Activated naive CD8-positive, alpha-beta T cell treated with anti-CD3 and anti-CD28 coated beads, Interleukin-2, amount 10 ng/mL, durations not matched to agents 7 days and 5 days (primary cell): ENCODE results near the gene PATZ1. TPM values are rescaled to one million over a fixed set of nuclear protein-coding genes. Genes with fewer than 3 reads are reported as not detected.
"Not testable (repeated sequence)": the region's sequence is repeated elsewhere in the genome, so short reads cannot be mapped to it uniquely, and the experiment has no call there.

Source experiments
- ATAC-seq: fragments of 150-1000 bp; cut with Tn5 transposase; one replicate; pipeline ENCODE4 v1.10.0; 2021; ENCODE audit warnings: low read depth, moderate library complexity
- POLR2A ChIA-PET: fragments of 350-600 bp; sonication (Branson Sonifier 250); formaldehyde crosslinking; loops from one replicate; lab custom pipeline; 2021; ENCODE audit warnings: antibody characterized with exemption; lab: Charles Lee
- DNase-seq: peaks from one replicate; pipeline ENCODE4 v3.0.0; 2021
- H3K27ac Mint-ChIP-seq: one replicate; pipeline ENCODE4 v1.8.0; 2022; ENCODE audit warnings: mild to moderate bottlenecking, mixed read lengths
- H3K27me3 Mint-ChIP-seq: one replicate; pipeline ENCODE4 v1.8.0; 2022; ENCODE audit warnings: mild to moderate bottlenecking, moderate library complexity, mixed read lengths
- H3K36me3 Mint-ChIP-seq: one replicate; pipeline ENCODE4 v1.8.0; 2021; ENCODE audit warnings: mild to moderate bottlenecking, mixed read lengths
- H3K4me1 Mint-ChIP-seq: one replicate; pipeline ENCODE4 v1.8.0; 2021; ENCODE audit warnings: mixed read lengths
- H3K4me3 Mint-ChIP-seq: one replicate; pipeline ENCODE4 v1.8.0; 2022; ENCODE audit warnings: mild to moderate bottlenecking, moderate library complexity, mixed read lengths
- H3K9me3 Mint-ChIP-seq: one replicate; pipeline ENCODE4 v1.8.0; 2021; ENCODE audit warnings: mixed read lengths
- total RNA-seq, 2 experiments: library from RNA; stranded (reverse); gene quantifications; one replicate each; pipeline ENCODE4 v1.2.3, GENCODE V29; 2021

Gene PATZ1
- total RNA-seq, 2 experiments from 2014 or later: 36.2 to 37.2 TPM

DNA sequence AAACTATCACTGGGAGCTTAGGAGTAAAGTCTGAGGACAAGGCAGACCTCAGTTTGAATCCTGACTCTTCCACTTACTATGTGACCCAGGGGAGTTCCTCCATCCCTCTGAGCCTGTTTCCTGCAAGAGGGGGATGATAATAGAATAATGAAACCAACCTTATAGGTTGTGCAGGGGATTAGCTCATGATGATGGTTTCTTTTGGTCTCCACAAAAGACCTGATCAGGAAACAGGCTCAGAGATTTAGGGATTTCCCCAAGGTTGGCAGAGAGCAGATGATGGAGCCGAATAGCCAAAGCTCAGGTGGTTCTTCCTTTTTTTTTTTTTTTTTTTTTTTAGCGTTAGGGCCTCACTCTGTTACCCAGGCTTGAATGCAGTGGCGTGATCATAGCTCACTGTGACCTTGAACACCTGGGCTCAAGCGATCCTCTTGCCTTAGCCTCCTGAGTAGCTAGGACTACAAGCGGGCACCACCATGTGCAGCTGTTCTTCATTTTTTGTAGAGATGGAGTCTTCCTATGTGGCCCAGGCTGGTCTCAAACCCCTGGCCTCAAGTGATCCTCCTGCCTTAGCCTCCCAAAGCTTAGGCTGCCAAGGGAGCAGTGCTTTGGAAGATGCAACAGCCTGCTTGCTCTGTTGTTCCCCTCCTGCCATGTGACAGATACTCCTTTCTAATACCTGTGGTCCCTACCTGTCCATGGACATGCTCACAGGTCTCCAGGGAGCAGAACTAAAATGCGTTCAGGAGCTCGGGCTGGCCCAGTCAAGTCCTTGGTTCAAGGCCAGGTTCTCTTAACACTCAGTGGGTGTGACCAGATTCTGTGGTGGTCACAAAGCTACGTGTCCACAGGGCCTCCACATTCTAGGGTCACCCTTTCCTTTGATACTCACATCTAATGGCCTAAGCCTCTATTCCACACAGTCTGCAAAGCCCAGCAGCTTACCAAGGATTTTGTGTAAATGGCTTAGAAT lies 22.3 kb downstream of the PATZ1 start:
- Mint-ChIP-seq H3K36me3 (peaks cover 20% of the 10 kb centered on the region), H3K27ac (peak overlapping the region; percentile 14), H3K4me3 (no peak overlapping the region), H3K9me3 (no peaks in the 10 kb centered on the region), H3K27me3 (no peaks in the 10 kb centered on the region), H3K4me1 (no peaks in the 10 kb centered on the region)
- POLR2A ChIA-PET: interaction anchor here (0.6 to 1.2 kb wide), 4 partner anchors 23 to 1104 kb away, joined by 3 to 6 read pairs (median 3); partner anchors contain the start of gene PATZ1
- ATAC-seq (no peak), DNase-seq (no peak)

DNA sequence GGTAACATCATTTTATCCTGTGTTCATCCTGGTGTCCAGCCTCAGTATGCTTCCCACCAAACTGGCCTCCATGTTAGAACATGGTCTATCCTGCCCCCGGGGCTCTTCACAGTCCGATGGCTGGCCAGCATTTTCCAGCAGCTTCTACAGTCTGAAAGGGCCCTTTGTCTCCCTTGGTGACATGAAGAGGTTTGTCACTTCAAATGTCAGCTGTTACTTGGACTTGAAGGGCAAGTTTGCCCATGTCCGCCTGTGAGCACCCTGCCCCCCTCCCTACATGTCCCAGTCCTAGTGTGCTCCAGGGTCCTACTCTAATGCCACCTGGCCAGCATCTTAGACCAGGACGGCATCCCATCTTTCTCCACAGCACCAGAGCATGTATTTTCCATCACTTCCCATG lies 24.7 kb downstream of the PATZ1 start:
- Mint-ChIP-seq H3K27ac (no peak overlapping the region), H3K4me3 (no peak overlapping the region), H3K9me3 (no peaks in the 10 kb centered on the region), H3K36me3 (peaks cover 17% of the 10 kb centered on the region), H3K4me1 (no peaks in the 10 kb centered on the region), H3K27me3 (no peaks in the 10 kb centered on the region)
- POLR2A ChIA-PET: no interaction called here
- ATAC-seq: no peak
- no peak for DNase-seq

DNA sequence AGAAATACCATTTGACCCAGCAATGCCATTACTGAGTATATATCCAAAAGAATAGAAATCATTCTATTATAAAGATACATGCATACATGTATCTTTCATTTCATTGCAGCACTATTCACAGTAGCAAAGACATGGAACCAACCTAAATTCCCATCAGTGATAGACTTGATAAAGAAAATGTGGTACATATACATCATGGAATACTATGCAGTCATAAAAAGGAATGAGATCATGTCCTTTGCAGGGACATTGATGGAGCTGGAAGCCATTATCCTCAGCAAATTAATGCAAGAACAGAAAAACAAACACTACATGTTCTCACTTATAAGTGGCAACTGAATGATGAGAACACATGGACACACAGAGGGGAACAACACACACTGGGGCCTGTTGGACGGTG lies 31.9 kb downstream of the PATZ1 start:
- not testable (repeated sequence) for H3K9me3 Mint-ChIP-seq, H3K27ac Mint-ChIP-seq, H3K4me3 Mint-ChIP-seq, H3K4me1 Mint-ChIP-seq, DNase-seq, H3K36me3 Mint-ChIP-seq, ATAC-seq, H3K27me3 Mint-ChIP-seq
- POLR2A ChIA-PET: interaction anchor here (1.1 to 1.9 kb wide), 5 partner anchors 22 to 102 kb away, joined by 3 to 22 read pairs (median 3); partner anchors contain the start of genes LIMK2 and PIK3IP1

DNA sequence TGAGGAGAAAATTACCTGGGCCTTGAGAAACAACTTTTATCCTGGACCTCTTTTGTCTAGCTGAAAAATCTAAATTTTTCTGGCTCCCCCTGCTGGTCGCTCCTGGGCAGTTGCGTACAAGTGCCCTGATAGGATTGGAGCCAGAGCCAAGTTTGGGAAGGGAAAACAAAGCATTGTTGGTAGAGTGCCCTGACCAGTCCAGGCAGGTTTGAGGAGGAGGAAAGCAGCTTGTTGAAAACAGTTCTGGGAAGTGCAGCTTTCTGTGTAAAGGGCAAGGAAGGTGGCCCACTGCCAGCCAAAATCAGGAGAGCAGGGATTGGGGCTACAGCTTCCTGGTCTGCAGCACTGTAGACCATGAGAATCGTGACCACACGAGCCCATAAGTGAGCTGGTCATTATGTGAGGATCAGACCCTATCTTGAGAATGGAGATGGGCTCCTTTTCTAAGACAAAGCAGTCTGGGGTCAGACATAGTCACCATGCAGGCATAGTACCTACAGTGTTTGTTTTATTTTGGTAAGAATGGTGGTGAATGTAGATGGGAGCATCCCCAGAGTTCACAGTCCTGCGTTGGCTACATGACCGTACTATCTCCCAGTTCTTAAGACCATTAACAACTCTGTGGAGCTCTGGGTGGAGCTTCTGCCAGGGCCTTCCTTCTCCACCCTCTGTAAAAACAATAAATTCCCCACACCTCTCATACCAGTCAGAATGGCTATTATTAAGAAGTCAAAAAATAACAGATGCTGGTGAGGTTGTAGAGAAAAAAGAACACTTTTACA lies 32.6 kb downstream of the PATZ1 start:
- Mint-ChIP-seq H3K27ac (peak overlapping the region; percentile 55), H3K4me1 (peaks cover 6% of the 10 kb centered on the region), H3K36me3 (peaks cover 7% of the 10 kb centered on the region), H3K9me3 (peaks cover 2% of the 10 kb centered on the region), H3K27me3 (no peaks in the 10 kb centered on the region), H3K4me3 (no peak overlapping the region)
- ATAC-seq (no peak), DNase-seq (peak; percentile 58)
- POLR2A ChIA-PET: interaction anchor here (0.5 to 1.9 kb wide), 5 partner anchors 21 to 78 kb away, joined by 3 to 22 read pairs (median 5); partner anchors contain the start of gene PIK3IP1

DNA sequence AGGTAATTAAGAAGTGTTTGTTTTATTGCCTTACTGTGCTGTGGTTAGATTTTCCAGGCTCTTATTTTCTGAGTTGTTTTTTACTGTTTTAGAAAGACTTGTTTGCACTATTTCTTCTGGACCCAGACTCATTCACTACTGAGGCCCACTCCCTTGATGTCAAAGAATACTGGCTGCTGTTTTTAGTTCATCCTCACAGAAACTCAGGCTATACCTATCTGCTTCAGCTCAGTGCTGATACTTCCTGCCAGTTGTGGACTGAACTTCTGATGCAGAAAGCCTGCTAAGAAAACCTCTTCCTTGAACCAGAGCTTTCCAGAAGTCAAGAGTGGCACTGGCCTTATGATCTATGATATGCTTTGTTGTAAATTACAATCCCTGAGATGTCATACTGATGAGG lies 38.0 kb downstream of the PATZ1 start:
- POLR2A ChIA-PET: interaction anchor here (3.0 to 4.6 kb wide), 2 partner anchors 15 to 18 kb away, joined by 16 to 19 read pairs; partner anchors contain the start of gene PIK3IP1
- Mint-ChIP-seq H3K36me3 (peaks cover 8% of the 10 kb centered on the region), H3K27me3 (no peaks in the 10 kb centered on the region), H3K4me3 (peak overlapping the region; percentile 34), H3K9me3 (no peaks in the 10 kb centered on the region), H3K27ac (peak overlapping the region; percentile 67), H3K4me1 (peaks cover 20% of the 10 kb centered on the region)
- no peak for DNase-seq
- ATAC-seq: peak; percentile 40

DNA sequence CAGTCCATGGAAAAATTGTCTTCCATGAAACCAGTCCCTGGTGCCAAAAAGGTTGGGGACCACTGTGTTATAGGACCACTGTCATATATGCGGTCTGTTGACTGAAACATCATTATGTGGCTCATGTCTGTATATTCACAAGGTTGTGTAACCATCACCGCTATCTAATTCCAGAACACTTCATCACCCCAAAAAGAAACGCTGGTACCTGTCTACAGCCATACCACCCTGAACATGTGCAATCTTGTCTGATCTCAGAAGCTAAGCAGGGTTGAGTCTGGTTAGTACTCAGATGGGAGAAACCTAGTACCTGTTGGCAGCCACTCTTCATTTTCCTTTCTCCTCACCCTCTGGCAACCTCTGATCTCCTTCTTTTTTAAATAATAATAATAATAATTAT lies 41.0 kb downstream of the PATZ1 start:
- no peaks in the 10 kb centered on the region for H3K9me3 Mint-ChIP-seq
- POLR2A ChIA-PET: no interaction called here
- H3K4me3 Mint-ChIP-seq: no peak overlapping the region
- no peaks in the 10 kb centered on the region for H3K27me3 Mint-ChIP-seq
- ATAC-seq: no peak
- peaks cover 8% of the 10 kb centered on the region for H3K36me3 Mint-ChIP-seq
- DNase-seq: no peak
- H3K27ac Mint-ChIP-seq: no peak overlapping the region
- H3K4me1 Mint-ChIP-seq: peaks cover 19% of the 10 kb centered on the region

DNA sequence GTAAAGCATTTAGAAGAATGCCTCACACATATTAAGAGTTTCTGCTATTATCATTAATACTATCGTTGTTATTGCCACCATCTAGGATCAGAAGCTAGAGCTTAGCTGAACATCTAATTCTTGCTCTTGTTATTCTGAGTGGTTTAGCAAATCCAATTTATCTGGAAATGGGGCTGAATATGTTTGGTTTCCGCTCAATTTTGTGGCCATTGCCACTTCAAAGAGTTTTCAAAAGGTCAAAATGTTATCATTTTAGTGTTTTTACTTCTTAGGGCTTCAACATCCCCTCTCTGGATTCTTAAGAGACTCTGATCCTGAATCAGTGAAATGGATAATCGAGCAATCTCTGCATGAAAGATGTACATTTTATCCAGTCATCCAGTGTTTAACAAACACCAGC lies 43.6 kb downstream of the PATZ1 start:
- H3K9me3 Mint-ChIP-seq: no peaks in the 10 kb centered on the region
- H3K4me3 Mint-ChIP-seq: no peak overlapping the region
- H3K36me3 Mint-ChIP-seq: peaks cover 6% of the 10 kb centered on the region
- DNase-seq: no peak
- ATAC-seq: no peak
- H3K27ac Mint-ChIP-seq: no peak overlapping the region
- POLR2A ChIA-PET: no interaction called here
- H3K27me3 Mint-ChIP-seq: no peaks in the 10 kb centered on the region
- peaks cover 12% of the 10 kb centered on the region for H3K4me1 Mint-ChIP-seq

DNA sequence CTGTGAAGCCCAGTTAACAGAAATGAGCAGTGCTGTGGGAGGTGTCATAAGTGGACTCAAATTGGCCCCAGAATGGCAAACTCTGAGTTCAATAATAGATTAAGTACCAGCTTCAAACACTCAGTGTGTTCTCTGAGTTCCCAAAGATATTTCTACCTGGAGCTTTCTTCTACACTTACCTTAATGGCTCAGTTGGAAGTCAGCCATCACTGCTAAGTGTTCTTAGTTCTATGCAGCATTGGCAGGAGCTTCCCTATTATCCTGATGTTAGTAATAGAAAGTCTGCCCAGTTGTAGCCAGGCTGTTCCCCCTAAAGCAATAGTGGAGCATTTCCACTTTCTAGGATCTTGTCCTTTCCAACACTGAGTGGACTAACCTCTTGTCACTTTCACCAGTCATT lies 44.1 kb downstream of the PATZ1 start:
- H3K4me3 Mint-ChIP-seq: no peak overlapping the region

DNA sequence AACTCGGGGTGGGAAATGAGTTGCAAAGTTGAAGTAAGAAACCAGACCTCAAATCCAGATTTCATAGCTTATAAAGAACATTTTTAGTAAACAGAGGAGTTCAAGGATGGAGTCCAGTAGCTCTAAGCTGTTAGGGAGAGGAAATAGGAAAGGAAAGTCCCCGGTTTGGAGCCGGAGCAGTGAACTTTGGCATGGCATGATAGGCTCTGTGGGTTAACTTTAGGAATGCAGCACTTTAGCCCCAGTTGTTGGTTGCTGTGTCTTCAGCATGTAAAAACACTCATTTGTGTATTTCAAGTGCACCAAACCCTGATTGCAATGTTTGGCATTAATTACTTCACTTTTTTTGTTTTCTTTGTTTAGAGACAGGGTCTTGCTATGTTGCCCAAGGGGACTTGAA lies 45.2 kb downstream of the PATZ1 start:
- Mint-ChIP-seq H3K4me1 (peaks cover 13% of the 10 kb centered on the region), H3K27ac (no peak overlapping the region), H3K4me3 (no peak overlapping the region), H3K36me3 (peaks cover 2% of the 10 kb centered on the region), H3K27me3 (no peaks in the 10 kb centered on the region), H3K9me3 (no peaks in the 10 kb centered on the region)
- DNase-seq (no peak), ATAC-seq (no peak)
- POLR2A ChIA-PET: interaction anchor here (0.5 to 3.7 kb wide), 2 partner anchors 11 to 71 kb away, joined by 3 to 16 read pairs; no protein-coding TSS in a partner anchor

More for the DNA sequence above, 44.1 kb downstream of the PATZ1 start:
- H3K9me3 Mint-ChIP-seq: no peaks in the 10 kb centered on the region
- peaks cover 6% of the 10 kb centered on the region for H3K36me3 Mint-ChIP-seq
- H3K27ac Mint-ChIP-seq: no peak overlapping the region
- POLR2A ChIA-PET: interaction anchor here (3.7 kb wide), 1 partner anchor 12 kb away, joined by 16 read pairs; no protein-coding TSS in a partner anchor
- ATAC-seq (no peak), DNase-seq (no peak)
- no peaks in the 10 kb centered on the region for H3K27me3 Mint-ChIP-seq
- peaks cover 10% of the 10 kb centered on the region for H3K4me1 Mint-ChIP-seq

DNA sequence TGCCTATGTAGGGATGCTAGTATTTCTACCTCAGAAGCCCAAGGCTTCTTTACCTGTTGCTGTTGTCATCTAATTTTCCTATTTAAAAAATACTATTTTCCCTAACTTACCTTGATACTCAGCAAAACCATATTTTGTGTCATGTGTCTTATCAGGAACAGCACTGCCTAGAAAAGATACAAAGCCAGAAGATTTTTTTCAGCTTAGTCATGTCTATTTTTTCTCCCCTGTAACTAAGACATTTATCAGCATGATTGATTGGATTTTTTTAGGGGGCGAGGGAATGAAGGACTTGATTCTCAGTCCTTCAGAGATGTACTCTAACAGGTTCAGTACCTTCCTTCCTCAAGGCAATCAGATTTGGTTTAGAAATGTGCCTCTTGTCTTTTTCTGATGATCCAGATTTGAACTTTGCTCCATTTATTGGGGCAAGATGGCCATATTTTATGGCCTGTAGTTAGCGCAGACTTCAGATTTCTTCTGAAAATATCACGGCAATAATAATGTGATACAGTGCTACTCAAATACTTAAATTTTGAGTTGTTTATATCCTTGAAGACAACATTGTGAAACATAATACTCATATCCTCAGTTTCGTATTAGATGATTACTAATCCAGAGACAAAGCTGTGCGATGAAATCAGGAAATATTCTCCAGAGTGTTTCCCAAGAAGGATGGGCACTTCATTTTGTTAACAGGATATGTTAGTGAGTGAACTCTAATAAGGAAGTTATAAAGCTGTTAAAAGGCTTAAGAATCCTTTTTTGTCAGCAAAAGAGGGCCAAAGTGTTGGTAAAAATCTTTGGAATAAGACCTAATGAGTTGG lies 50.1 kb downstream of the PATZ1 start:
- ATAC-seq: no peak
- H3K27ac Mint-ChIP-seq: no peak overlapping the region
- peaks cover 33% of the 10 kb centered on the region for H3K4me1 Mint-ChIP-seq

DNA sequence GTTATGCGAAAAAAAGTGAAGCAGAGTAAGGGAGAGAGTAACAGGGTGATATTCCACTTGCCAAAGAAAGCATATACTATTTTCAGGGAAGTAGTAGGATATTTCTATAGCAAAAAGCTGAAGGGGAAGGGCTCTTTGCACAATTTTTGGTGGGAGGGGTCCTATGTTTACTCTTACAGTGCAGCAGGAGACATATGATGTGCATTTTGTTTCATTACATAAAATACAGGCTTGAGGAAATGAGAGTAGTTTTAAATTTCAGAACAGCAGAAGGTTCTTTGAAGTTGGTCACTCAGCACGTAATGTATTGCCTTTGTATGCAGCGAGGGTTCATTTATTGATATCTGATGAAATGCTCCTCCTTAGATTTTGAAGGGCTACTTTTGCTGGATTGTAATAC lies 50.8 kb downstream of the PATZ1 start:
- POLR2A ChIA-PET: no interaction called here
- H3K27ac Mint-ChIP-seq: peak overlapping the region; percentile 19
- peak overlapping the region; percentile 52 for H3K4me3 Mint-ChIP-seq
- ATAC-seq: no peak
- peaks cover 4% of the 10 kb centered on the region for H3K36me3 Mint-ChIP-seq
- DNase-seq: no peak
- peaks cover 35% of the 10 kb centered on the region for H3K4me1 Mint-ChIP-seq
- no peaks in the 10 kb centered on the region for H3K27me3 Mint-ChIP-seq
- no peaks in the 10 kb centered on the region for H3K9me3 Mint-ChIP-seq

More for the DNA sequence above, 50.1 kb downstream of the PATZ1 start:
- POLR2A ChIA-PET: no interaction called here
- Mint-ChIP-seq H3K9me3 (no peaks in the 10 kb centered on the region), H3K36me3 (peaks cover 4% of the 10 kb centered on the region), H3K4me3 (peak overlapping the region; percentile 52), H3K27me3 (no peaks in the 10 kb centered on the region)
- no peak for DNase-seq

DNA sequence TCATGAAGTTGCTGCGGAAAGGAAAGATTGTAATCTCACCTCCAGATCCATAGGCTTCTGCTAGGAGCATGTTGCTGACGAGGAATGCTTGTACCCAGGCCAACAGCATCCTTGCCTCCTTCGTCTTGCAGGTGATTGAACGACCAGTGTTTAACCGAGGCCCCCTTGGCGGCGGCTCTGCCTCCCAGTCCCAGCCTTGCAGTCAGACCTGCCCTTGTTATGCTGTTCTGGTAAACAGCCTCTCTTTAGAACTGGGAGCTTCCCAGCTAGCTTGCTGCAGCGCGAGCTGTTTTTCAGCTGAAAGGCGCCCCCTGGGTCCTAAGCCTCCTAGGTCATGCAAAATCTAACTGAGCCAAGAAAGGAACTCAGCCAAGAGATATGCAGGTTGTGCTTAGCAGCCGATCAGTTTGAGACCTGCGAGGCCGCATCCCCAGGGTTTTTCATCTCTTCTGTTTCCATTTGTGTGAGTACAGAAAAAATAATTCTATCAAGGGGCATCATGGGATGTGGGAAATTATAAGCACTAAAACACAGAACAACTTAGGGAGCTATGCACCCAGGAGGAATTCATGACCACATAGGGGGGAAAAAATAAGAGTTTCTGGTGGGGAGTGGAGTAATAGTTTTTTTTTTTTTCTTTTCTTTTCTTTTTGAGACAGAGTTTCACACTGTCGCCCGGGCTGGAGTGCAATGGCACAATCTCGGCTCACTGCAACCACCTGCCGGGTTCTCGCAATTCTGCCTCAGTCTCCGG lies 53.7 kb downstream of the PATZ1 start, which contains the start of gene PIK3IP1:
Gene PIK3IP1, minus strand, starts transcription at position 253 of the 754 bp plus-strand sequence. Its CDS starts 144 bp downstream, at position 109.
- H3K9me3 Mint-ChIP-seq: no peaks in the 10 kb centered on the region
- H3K27me3 Mint-ChIP-seq: no peaks in the 10 kb centered on the region
- peak within 1 kb of the TSS; percentile 93 for H3K4me3 Mint-ChIP-seq
- peaks cover 7% of the 10 kb centered on the region for H3K36me3 Mint-ChIP-seq
- peak; percentile 78 for DNase-seq
- H3K27ac Mint-ChIP-seq: peak within 1 kb of the TSS; percentile 93
- POLR2A ChIA-PET: interaction anchor here (0.6 to 6.4 kb wide), 14 partner anchors 12 to 1878 kb away, joined by 3 to 127 read pairs (median 6); partner anchors contain the start of genes LIMK2, MORC2, PATZ1 and TUG1
- ATAC-seq: peak; percentile 47
- peaks cover 56% of the 10 kb centered on the region for H3K4me1 Mint-ChIP-seq
